Adrenal gland (tissue), 12 donors: ENCODE measurements around the gene SPARCL1. TPM values are rescaled to one million over a fixed set of nuclear protein-coding genes. Genes with fewer than 3 reads are reported as not detected.

Source experiments
- DNase-seq, 7 donors: peaks; one replicate each; pipeline ENCODE4 v3.0.0-alpha.2; 2019 to 2020
- H3K27ac ChIP-seq, 5 donors: fragments of 200-600 bp; sonication (generic) in 4 of 5; 1 replicate in 3 of 5; 2 replicates in 2 of 5; pipeline versions ENCODE4 v1.5.1 to v1.8.0; 2016 to 2020; ENCODE audit warnings: mild to moderate bottlenecking in 1 of 5
- H3K27me3 ChIP-seq: fragments of 200-600 bp; 2 replicates; pipeline ENCODE4 v1.8.0; 2021
- H3K36me3 ChIP-seq, 2 donors: fragments of 200-600 bp; replicated peaks in 1 of 2; 1 replicate in 1 of 2; 2 replicates in 1 of 2; pipeline versions ENCODE4 v1.5.1 to v1.8.0; 2018 to 2022
- H3K4me1 ChIP-seq, 2 donors: fragments of 200-600 bp; replicated peaks in 1 of 2; 1 replicate in 1 of 2; 2 replicates in 1 of 2; pipeline versions ENCODE4 v1.5.1 to v1.8.0; 2018 to 2021
- H3K4me3 ChIP-seq, 4 donors: fragments of 200-600 bp; sonication (generic) in 3 of 4; one replicate each; pipeline ENCODE4 v1.5.1; 2016 to 2018
- H3K9me3 ChIP-seq, 3 donors: fragments of 200-600 bp; sonication (generic) in 1 of 3; replicated peaks in 1 of 3; 1 replicate in 2 of 3; 2 replicates in 1 of 3; pipeline versions ENCODE4 v1.5.1 to v1.8.0; 2016 to 2021
- POLR2A ChIP-seq, 2 donors: fragments of 450-650 bp; IDR thresholded peaks; one replicate each; pipeline ENCODE4 v1.6.1; 2017; ENCODE audit warnings: antibody characterized with exemption in 2 of 2, mild to moderate bottlenecking in 2 of 2, moderate library complexity in 1 of 2
- WGBS, 4 donors: extraction: QIAGEN DNeasy Blood & Tissue Kit in 2 of 4; methylation state at CpG; one replicate each; pipeline versions ENCODE4 v1.1.5 to v1.1.7; 2013 to 2017; 5-methylcytosine and 5-hydroxymethylcytosine counted together
- intact Hi-C, 2 donors: fragments of 100-400 bp; cut with DNase I; formaldehyde crosslinking; loops; one replicate each; pipeline versions ENCODE4 v1.14.1 to v1.15.0; 2022 to 2023
- polyA plus RNA-seq, 3 donors: library from polyadenylated mRNA; stranded (reverse); fragments of 200-250 nt in 2 of 3; fragments of 350-450 nt in 1 of 3; fragmentation: Illumina TruSeq in 1 of 3; extraction: RNeasy Lipid Tissue Mini Kit (QIAGEN cat#74804) in 1 of 3; gene quantifications; one replicate each; pipeline ENCODE4 v1.2.3, GENCODE V29; 2013 to 2014
- total RNA-seq, 9 donors: library from RNA; depleted of rRNA in 4 of 9; stranded (reverse); fragments of >200 nt in 4 of 9; fragments of 120-200 nt in 1 of 9; fragmentation: NEBNext Ultra II Directional in 1 of 9; extraction: Animal tissue kit (Norgen Biotek cat#: 25700) in 1 of 9; gene quantifications; one replicate each; pipeline versions ENCODE4 v1.1.0 to v1.2.4, GENCODE V29; 2013 to 2023
- TF ChIP-seq, protein P1 (sequence below), 6 experiments: fragments of 450-650 bp in 4 of 6; fragments of 200-600 bp in 2 of 6; sonication (generic) in 1 of 6; IDR thresholded peaks; 1 replicate in 5 of 6; 2 replicates in 1 of 6; pipeline versions ENCODE4 v1.5.1 to v1.8.0; 2016 to 2021; ENCODE audit warnings: antibody characterized with exemption in 6 of 6, mild to moderate bottlenecking in 2 of 6, moderate library complexity in 1 of 6
- donor health status: healthy with polysubstance abuse.
- donor health status: Bipolar disorder and iron deficiency.
- donor health status: DM: yes; HTN: yes; CAD: no.
- donor health status: DM: no; HTN: no; CAD: no.
- donor health status: DM: no; HTN: no; CAD: no.
- donor health status: DM: yes; HTN: yes; CAD: no.

The SPARCL1 gene
- total and polyA plus RNA-seq, 12 donors = 36.9 to 201 (median 124) TPM

DNA sequence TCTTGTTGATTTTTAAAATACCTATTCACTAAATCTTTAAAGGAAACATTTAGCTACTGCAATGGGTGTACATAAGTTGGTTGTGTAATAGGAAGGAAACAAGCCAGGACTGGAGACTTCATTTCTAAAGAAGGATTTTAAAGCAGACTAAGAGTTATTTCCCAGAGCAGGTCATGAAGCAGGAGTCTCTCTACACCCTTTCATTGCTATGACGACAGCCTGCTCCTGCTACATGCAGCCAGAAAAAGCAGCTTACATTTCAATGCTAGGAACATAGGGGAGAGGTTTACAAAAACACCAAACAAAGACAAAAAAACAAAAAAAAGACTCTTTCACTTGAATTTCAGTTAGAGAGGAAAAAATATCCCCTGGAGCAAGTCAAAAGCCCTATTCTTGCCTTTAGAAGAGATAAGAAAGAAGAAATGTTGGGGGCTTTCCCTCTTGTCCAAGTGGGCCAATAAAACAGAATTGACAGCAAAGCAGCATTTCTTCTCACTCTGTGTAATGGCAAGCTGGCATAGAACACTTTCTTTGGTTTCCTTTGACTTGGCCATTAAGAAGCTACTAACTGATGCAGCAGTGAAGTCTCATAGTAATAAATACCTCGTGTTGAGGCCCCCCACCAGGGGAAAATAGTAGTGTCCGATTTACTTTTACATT is 3.4 kb downstream of the SPARCL1 start:
- TF ChIP-seq, protein P1, sequence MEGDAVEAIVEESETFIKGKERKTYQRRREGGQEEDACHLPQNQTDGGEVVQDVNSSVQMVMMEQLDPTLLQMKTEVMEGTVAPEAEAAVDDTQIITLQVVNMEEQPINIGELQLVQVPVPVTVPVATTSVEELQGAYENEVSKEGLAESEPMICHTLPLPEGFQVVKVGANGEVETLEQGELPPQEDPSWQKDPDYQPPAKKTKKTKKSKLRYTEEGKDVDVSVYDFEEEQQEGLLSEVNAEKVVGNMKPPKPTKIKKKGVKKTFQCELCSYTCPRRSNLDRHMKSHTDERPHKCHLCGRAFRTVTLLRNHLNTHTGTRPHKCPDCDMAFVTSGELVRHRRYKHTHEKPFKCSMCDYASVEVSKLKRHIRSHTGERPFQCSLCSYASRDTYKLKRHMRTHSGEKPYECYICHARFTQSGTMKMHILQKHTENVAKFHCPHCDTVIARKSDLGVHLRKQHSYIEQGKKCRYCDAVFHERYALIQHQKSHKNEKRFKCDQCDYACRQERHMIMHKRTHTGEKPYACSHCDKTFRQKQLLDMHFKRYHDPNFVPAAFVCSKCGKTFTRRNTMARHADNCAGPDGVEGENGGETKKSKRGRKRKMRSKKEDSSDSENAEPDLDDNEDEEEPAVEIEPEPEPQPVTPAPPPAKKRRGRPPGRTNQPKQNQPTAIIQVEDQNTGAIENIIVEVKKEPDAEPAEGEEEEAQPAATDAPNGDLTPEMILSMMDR (IDR thresholded peaks at IDR 0.05) = no peak
- no peak for TF ChIP-seq POLR2A (IDR thresholded peaks at IDR 0.05)
- WGBS, 4 donors = 52 to 65% (median 58%) methylated on average over 3 of the region's 3 CpGs
- no peaks in the 10 kb centered on the region for H3K9me3 ChIP-seq
- H3K27ac ChIP-seq = peak overlapping the region in 2 of 5 donors; percentile 62 to 69
- no peaks in the 10 kb centered on the region for H3K36me3 ChIP-seq
- intact Hi-C loops = no loop called here
- no peaks in the 10 kb centered on the region for H3K27me3 ChIP-seq
- DNase-seq = no peak
- H3K4me3 ChIP-seq = peak overlapping the region in 1 of 4 donors; percentile 49
- H3K4me1 ChIP-seq = peaks cover 3 to 36% of the 10 kb centered on the region in 2 donors

DNA sequence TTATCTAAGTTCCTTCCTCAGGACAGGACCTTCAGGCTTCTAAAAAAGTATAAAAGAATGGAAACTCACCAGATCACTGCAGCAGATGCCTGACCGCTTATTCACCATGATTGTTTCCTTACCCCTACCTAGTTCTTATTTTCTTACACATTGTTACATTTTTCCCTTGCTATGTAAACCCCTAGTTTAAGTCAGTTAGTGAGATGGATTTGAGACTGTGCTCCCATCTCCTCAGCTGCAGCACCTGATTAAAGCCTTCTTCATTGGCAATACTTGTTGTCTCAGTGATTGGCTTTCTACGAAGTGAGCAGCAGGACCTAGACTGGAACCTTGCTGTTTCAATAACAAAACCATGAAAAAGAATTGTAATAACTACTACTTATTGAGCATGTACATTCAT is 4.7 kb downstream of the SPARCL1 start:
- Histone ChIP-seq H3K9me3 (no peaks in the 10 kb centered on the region), H3K27ac (peak overlapping the region in 2 of 5 donors; percentile 16 to 62), H3K4me1 (peaks cover 9 to 32% of the 10 kb centered on the region in 2 donors), H3K36me3 (no peaks in the 10 kb centered on the region), H3K27me3 (no peaks in the 10 kb centered on the region), H3K4me3 (no peak overlapping the region)
- WGBS, 4 donors = 59 to 100% (median 88%) methylated on average over 2 of the region's 2 CpGs
- TF ChIP-seq POLR2A (IDR thresholded peaks at IDR 0.05) = no peak
- TF ChIP-seq, protein P1 (IDR thresholded peaks at IDR 0.05) = no peak
- no peak for DNase-seq
- intact Hi-C loops = no loop called here

DNA sequence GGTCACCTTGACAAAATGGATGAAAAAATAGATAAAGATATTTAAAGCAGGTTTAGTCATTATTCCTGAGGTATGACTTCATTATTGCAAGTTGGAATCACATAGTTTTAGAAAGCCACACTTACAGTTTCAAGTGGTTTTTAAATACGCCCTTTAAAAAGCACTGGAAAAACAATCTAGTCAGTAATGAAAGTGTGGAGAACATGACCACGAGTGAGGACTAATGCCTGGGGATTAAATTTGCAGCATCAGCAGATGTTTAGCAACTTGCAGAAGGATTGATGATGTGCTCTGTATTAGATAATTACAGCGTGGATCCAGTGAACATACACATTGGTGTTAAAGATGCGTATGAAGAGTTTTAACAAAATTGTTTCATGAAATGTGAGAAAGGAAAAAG is 5.9 kb downstream of the SPARCL1 start:
- H3K27ac ChIP-seq = no peak overlapping the region
- intact Hi-C loops = no loop called here
- no peaks in the 10 kb centered on the region for H3K36me3 ChIP-seq
- TF ChIP-seq, protein P1 (IDR thresholded peaks at IDR 0.05) = no peak
- TF ChIP-seq POLR2A (IDR thresholded peaks at IDR 0.05) = no peak
- H3K4me1 ChIP-seq = peaks cover 9 to 32% of the 10 kb centered on the region in 2 donors
- DNase-seq = no peak
- H3K4me3 ChIP-seq = no peak overlapping the region
- no peaks in the 10 kb centered on the region for H3K27me3 ChIP-seq
- no peaks in the 10 kb centered on the region for H3K9me3 ChIP-seq
- 71 to 79% (median 75%) methylated on average over 4 of the region's 4 CpGs for WGBS, 4 donors

DNA sequence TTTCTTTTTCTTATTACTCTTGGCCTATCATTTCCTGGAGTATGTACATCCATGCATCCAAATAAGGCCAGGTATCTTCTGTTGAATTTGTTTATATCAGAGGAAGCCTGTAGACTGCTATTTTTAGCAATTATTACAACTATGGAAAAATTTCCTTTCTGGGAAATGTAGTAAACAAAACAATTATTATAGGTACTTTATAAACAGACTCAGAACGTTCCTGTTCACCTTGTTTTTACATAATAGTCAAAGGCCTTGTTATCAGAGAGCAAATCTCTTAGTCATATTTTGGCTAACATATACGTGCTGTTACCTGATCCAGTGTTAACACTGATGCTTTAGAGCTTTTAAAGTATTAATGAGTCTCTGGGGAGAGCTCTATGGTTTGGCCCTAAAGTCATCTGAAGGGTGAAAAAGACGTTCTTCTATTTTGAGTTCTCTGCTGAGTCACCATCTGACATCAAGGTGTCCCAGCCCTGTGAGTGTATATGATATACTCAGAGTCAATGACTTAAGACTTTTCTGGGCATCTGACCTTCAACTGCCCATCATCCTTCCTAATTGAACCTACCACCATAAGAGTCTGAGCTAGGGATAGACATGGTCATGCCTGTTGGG is 7.3 kb downstream of the SPARCL1 start:
- intact Hi-C loops = no loop called here
- WGBS, 4 donors = 19 to 31% (median 27%) methylated on average over 3 of the region's 3 CpGs
- Histone ChIP-seq H3K4me1 (peaks cover 9 to 27% of the 10 kb centered on the region in 2 donors), H3K27me3 (no peaks in the 10 kb centered on the region), H3K27ac (peak overlapping the region in 2 of 5 donors; percentile 62 to 68), H3K4me3 (no peak overlapping the region), H3K36me3 (no peaks in the 10 kb centered on the region), H3K9me3 (no peaks in the 10 kb centered on the region)
- TF ChIP-seq, protein P1 (IDR thresholded peaks at IDR 0.05) = no peak
- no peak for DNase-seq
